GM12892 (cell line): ENCODE data around the gene AFDN.

Experiments
- POLR2A ChIP-seq: IDR thresholded peaks from 2 replicates; pipeline ENCODE4 v1.6.1; 2011; ENCODE audit warnings: low read depth, low read length, control low read depth
- POLR2AphosphoS5 ChIP-seq: IDR thresholded peaks from 2 replicates; pipeline ENCODE4 v1.6.1; 2011; ENCODE audit warnings: low read depth, low read length, control low read depth
- TAF1 ChIP-seq: IDR thresholded peaks from 2 replicates; pipeline ENCODE4 v1.6.1; 2011; ENCODE audit warnings: low read depth, mild to moderate bottlenecking, control low read depth, low read length, borderline replicate concordance

- TF ChIP-seq POLR2A (no peak), POLR2AphosphoS5 (no peak), TAF1 (no peak)
Measured at GRCh38 chr6:167937301-167937700, 110.6 kb downstream of the AFDN start.
